ENCODE data around the gene NAT8L. TPM values are rescaled to one million over a fixed set of nuclear protein-coding genes. Genes with fewer than 3 reads are reported as not detected.

NAT8L gene
- total RNA-seq, 2 donors from 2014 or later: 0.41 to 36.4 TPM

DNA sequence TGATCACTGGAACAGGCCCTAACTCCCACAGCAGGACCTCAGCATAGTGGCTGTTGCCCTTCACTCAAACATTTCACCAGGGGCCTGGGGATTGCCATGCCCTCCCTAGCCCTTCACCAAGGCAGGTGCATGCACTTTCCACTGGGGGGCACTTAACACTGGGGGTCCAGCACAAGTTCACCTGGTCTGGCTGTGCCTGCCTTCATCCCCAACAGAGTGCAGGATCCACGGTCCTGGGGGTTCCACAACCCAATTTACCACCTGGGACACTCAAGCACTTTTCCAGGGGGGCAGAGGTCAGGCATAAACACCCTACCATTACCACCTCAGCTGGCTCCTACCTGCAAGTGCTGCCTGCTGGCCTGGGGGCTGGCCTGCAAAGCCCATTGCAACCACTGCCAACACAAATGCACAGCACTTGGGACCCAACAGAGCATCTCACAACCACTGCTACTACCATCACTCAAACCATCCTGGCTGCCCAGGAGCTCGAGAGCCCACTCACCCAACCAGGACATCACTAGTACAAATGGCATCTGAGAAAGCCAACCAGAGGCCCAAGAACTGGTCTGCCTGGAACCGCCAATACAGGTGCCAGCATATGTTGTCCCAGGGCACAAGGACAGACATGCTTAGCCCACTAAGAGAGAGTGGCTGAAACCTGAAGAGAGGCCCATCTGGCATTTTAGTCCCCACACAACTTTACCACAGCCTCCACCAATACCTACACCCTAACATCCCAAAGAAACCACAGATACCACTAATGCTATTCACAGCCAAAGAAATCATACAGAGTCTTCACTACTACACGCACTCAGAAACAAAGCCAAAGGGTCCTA, 43.1 kb downstream of the NAT8L start:
- intact Hi-C loops (cut with DNase I): no loop called here

DNA sequence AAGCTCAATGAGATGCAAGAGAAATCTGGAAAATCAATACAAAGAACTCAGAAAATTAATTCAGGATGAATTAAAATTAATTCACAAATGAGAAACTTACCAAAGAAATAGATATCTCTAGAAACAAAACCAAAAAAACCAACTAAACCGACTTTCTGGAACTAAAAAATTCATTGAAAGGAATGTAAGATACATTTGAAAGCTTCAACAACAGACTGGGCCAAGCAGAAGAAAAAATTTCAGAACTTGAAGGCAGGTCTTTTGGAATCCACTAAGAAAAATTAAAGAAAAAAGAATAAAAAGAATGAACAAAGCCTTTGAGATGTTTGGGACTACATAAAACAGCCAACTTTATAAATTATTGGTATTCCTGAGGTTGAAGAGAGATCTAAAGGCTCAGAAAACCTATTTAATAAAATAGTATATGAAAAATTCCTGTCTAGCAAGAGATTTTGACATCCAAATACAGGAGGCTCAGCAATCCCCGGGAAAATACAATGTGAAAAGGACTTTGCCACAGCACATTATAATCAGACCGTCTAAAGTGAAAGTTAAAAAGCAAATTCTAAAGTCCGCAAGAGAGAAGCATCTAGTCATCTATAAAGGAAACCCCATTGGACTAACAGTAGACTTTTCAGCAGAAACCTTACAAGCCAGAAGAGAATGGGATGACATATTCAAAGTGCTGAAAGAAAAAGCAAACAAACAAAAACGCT, 44.2 kb downstream of the NAT8L start:
- no peaks in the 10 kb centered on the region for H3K4me1 ChIP-seq (replicated peaks)
- no peak overlapping the region for H3K27ac ChIP-seq
- intact Hi-C loops (cut with DNase I): no loop called here
- no peaks in the 10 kb centered on the region for H3K36me3 ChIP-seq
- H3K27me3 ChIP-seq (replicated peaks; ENCODE audit: insufficient read depth): no peaks in the 10 kb centered on the region
- WGBS: 92% methylated on average over 5 of the region's 5 CpGs
- H3K9me3 ChIP-seq: no peaks in the 10 kb centered on the region
- no peak overlapping the region for H3K4me3 ChIP-seq
- no peak for DNase-seq (ENCODE audit: low spot score)
- TF ChIP-seq POLR2A (IDR thresholded peaks at IDR 0.05) (no peak), CTCF (IDR thresholded peaks at IDR 0.05) (no peak), POLR2AphosphoS5 (IDR thresholded peaks at IDR 0.05) (no peak)

More for the DNA sequence above, 43.1 kb downstream of the NAT8L start:
- TF ChIP-seq CTCF (IDR thresholded peaks at IDR 0.05) (no peak), POLR2AphosphoS5 (IDR thresholded peaks at IDR 0.05) (no peak), POLR2A (IDR thresholded peaks at IDR 0.05) (no peak)
- DNase-seq (ENCODE audit: low spot score): no peak
- no peaks in the 10 kb centered on the region for H3K27me3 ChIP-seq (replicated peaks; ENCODE audit: insufficient read depth)
- H3K4me3 ChIP-seq: no peak overlapping the region
- 92% methylated on average over 4 of the region's 4 CpGs for WGBS
- H3K27ac ChIP-seq: no peak overlapping the region
- H3K4me1 ChIP-seq (replicated peaks): no peaks in the 10 kb centered on the region
- H3K9me3 ChIP-seq: no peaks in the 10 kb centered on the region
- no peaks in the 10 kb centered on the region for H3K36me3 ChIP-seq

GRCh38 chr4:2103843-2104547, 44.9 kb downstream of the NAT8L start:
- H3K36me3 ChIP-seq: no peaks in the 10 kb centered on the region
- no peak overlapping the region for H3K4me3 ChIP-seq
- DNase-seq (ENCODE audit: low spot score): no peak
- H3K4me1 ChIP-seq (replicated peaks): no peaks in the 10 kb centered on the region
- no peaks in the 10 kb centered on the region for H3K9me3 ChIP-seq
- no peak overlapping the region for H3K27ac ChIP-seq
- TF ChIP-seq POLR2AphosphoS5 (IDR thresholded peaks at IDR 0.05): no peak
- no peak for TF ChIP-seq POLR2A (IDR thresholded peaks at IDR 0.05)
- TF ChIP-seq CTCF (IDR thresholded peaks at IDR 0.05): no peak
- intact Hi-C loops (cut with DNase I): no loop called here
- H3K27me3 ChIP-seq (replicated peaks; ENCODE audit: insufficient read depth): no peaks in the 10 kb centered on the region
- WGBS: 91% methylated on average over 2 of the region's 2 CpGs

DNA sequence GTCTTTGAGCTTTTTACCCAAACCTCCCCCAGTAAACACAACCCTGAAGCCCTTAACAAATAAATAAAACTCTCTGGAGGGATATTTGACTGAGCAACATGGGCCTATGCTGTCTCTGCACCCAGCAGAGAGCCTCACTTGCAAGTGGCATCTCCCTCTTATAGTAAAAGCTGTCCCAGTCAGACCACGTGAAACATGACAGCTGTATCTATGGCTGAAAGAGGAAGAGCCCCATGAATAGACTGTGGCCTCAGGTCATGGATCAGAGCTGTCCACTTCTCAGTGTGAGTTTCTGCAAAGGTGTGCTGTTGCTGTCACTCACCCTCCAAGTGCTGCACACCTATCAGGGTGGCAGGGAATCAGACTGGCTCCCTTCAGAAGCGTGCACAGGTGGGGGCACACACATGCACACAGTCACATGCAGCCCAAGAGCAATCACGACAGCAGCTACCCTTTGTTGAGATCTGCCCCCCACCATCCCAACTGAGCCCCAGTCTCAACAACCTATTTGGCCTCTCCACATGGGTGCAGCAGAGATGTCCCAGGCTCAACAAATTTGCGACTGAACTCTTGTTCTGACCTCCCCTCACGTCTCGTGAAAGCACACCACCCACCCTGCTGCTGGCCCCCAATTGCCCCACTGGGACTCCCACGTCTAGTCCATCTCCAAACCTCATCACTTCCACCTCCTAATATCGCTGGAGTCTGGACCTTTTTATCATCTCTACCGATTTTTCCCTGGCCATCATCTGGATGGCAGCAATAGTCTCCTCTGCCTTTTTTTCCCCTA, 45.6 kb downstream of the NAT8L start:
- no peaks in the 10 kb centered on the region for H3K9me3 ChIP-seq
- no peak for DNase-seq (ENCODE audit: low spot score)
- no peak overlapping the region for H3K27ac ChIP-seq
- intact Hi-C loops (cut with DNase I): no loop called here
- H3K4me3 ChIP-seq: no peak overlapping the region
- no peaks in the 10 kb centered on the region for H3K27me3 ChIP-seq (replicated peaks; ENCODE audit: insufficient read depth)
- no peaks in the 10 kb centered on the region for H3K4me1 ChIP-seq (replicated peaks)
- no peaks in the 10 kb centered on the region for H3K36me3 ChIP-seq
- WGBS: 80% methylated on average over 9 of the region's 9 CpGs
- TF ChIP-seq POLR2AphosphoS5 (IDR thresholded peaks at IDR 0.05): no peak
- TF ChIP-seq CTCF (IDR thresholded peaks at IDR 0.05): no peak
- TF ChIP-seq POLR2A (IDR thresholded peaks at IDR 0.05): no peak
